SJSA1 (cell line): ENCODE data around the gene DNASE2. TPM values are rescaled to one million over a fixed set of nuclear protein-coding genes. Genes with fewer than 3 reads are reported as not detected.

Experiments used
- total RNA-seq: library from RNA; depleted of rRNA; stranded (reverse); fragments of >200 nt; shearing (Covaris generic); gene quantifications from 2 replicates; pipeline ENCODE4 v1.2.3, GENCODE V29; 2014; rRNA removed

The DNASE2 gene
- total RNA-seq, 1 experiment from 2014 or later: 21.8 TPM

Other genes with a start within 250 kb of the DNASE2 start
- gene MAN2B1, start 214.7 kb downstream of the DNASE2 start, total RNA-seq: 36.1 and 38.7 TPM in 2 replicates
- 9.7 and 23.7 TPM in 2 replicates for gene WDR83, start 214.6 kb downstream of the DNASE2 start, total RNA-seq
- 69.4 and 71.1 TPM in 2 replicates for gene DHPS, start 199.6 kb downstream of the DNASE2 start, total RNA-seq
- gene GNG14, start 193.5 kb downstream of the DNASE2 start, total RNA-seq: not detected in 2 replicates
- gene FBXW9, start 184.8 kb downstream of the DNASE2 start, total RNA-seq: 9.0 and 13.2 TPM in 2 replicates
- 24.0 and 25.8 TPM in 2 replicates for gene TNPO2, start 157.5 kb downstream of the DNASE2 start, total RNA-seq
- gene TRIR, start 146.8 kb downstream of the DNASE2 start, total RNA-seq: 274 and 417 TPM in 2 replicates
- gene GET3, start 144.0 kb downstream of the DNASE2 start, total RNA-seq: 88.5 and 127 TPM in 2 replicates
- gene BEST2, start 129.7 kb downstream of the DNASE2 start, total RNA-seq: 0.13 TPM in 1 of 2 replicates, not detected in the other
- gene HOOK2, start 105.9 kb downstream of the DNASE2 start, total RNA-seq: 12.4 and 27.5 TPM in 2 replicates
- 112 and 115 TPM in 2 replicates for gene JUNB, start 90.0 kb downstream of the DNASE2 start, total RNA-seq
- 4.6 and 8.7 TPM in 2 replicates for gene PRDX2, start 79.6 kb downstream of the DNASE2 start, total RNA-seq
- not detected in 2 replicates for gene THSD8, start 79.4 kb downstream of the DNASE2 start, total RNA-seq
- 68.8 and 78.9 TPM in 2 replicates for gene RNASEH2A, start 74.9 kb downstream of the DNASE2 start, total RNA-seq
- gene RTBDN, start 46.9 kb downstream of the DNASE2 start, total RNA-seq: not detected in 2 replicates
- gene MAST1, start 42.9 kb downstream of the DNASE2 start, total RNA-seq: not detected in 2 replicates
- gene KLF1, start 5.8 kb upstream of the DNASE2 start, total RNA-seq: not detected in 2 replicates
- 25.9 and 43.7 TPM in 2 replicates for gene GCDH, start 9.7 kb upstream of the DNASE2 start, total RNA-seq
- gene SYCE2, start 37.8 kb upstream of the DNASE2 start, total RNA-seq: 0.24 TPM in 1 of 2 replicates, not detected in the other
- 48.3 and 101 TPM in 2 replicates for gene FARSA, start 52.3 kb upstream of the DNASE2 start, total RNA-seq
- 1,330 and 1,700 TPM in 2 replicates for gene CALR, start 57.2 kb upstream of the DNASE2 start, total RNA-seq
- gene RAD23A, start 64.4 kb upstream of the DNASE2 start, total RNA-seq: 145 and 164 TPM in 2 replicates
- 75.7 and 84.3 TPM in 2 replicates for gene GADD45GIP1, start 75.8 kb upstream of the DNASE2 start, total RNA-seq
- 0.41 TPM in 1 of 2 replicates, not detected in the other for gene DAND5, start 88.1 kb upstream of the DNASE2 start, total RNA-seq
- gene NFIX, start 114.0 kb upstream of the DNASE2 start, total RNA-seq: 9.4 and 10.9 TPM in 2 replicates
- not detected in 2 replicates for gene LYL1, start 221.4 kb upstream of the DNASE2 start, total RNA-seq
- 29.6 and 49.9 TPM in 2 replicates for gene TRMT1, start 235.3 kb upstream of the DNASE2 start, total RNA-seq
- gene NACC1, start 236.8 kb upstream of the DNASE2 start, total RNA-seq: 48.9 and 75.9 TPM in 2 replicates